Cardiac muscle cell (in vitro differentiated cells and primary cell): ENCODE measurements around the gene CFAP43. TPM values are rescaled to one million over a fixed set of nuclear protein-coding genes. Genes with fewer than 3 reads are reported as not detected.

ENCODE experiments used
- DNase-seq, 2 donors: peaks; one replicate each; pipeline versions ENCODE4 v3.0.0 to v3.0.0-alpha.2; 2010 to 2017; ENCODE audit warnings: low read depth in 1 of 2, low spot score in 1 of 2
- H3K27ac ChIP-seq: fragments of 200-600 bp; sonication (generic); 2 replicates; pipeline ENCODE4 v1.5.1; 2016
- H3K27me3 ChIP-seq: fragments of 200-600 bp; sonication (generic); 2 replicates; pipeline ENCODE4 v1.6.0; 2016; ENCODE audit warnings: control low read depth
- H3K36me3 ChIP-seq: fragments of 200-600 bp; sonication (generic); 2 replicates; pipeline ENCODE4 v1.5.1; 2016; ENCODE audit warnings: control low read depth
- H3K4me1 ChIP-seq: fragments of 200-600 bp; sonication (generic); 2 replicates; pipeline ENCODE4 v1.8.1; 2017; ENCODE audit warnings: low read depth, mild to moderate bottlenecking, mixed run types
- H3K4me3 ChIP-seq: fragments of 200-600 bp; sonication (generic); 2 replicates; pipeline ENCODE4 v1.5.1; 2016; ENCODE audit warnings: mild to moderate bottlenecking
- H3K9me3 ChIP-seq: fragments of 200-600 bp; sonication (generic); 2 replicates; pipeline ENCODE4 v1.5.1; 2017; ENCODE audit warnings: low read depth, mild to moderate bottlenecking, control low read depth
- polyA plus RNA-seq: library from polyadenylated mRNA; unstranded; fragments of >200 nt; fragmentation: Nextera tagmentation; extraction: Ambion mirVana; gene quantifications from 2 replicates; pipeline ENCODE4 v1.2.1, GENCODE V29; 2016
- total RNA-seq: library from RNA; depleted of rRNA; stranded (reverse); fragments of >200 nt; gene quantifications from 2 replicates; pipeline ENCODE4 v1.2.3, GENCODE V29; 2016
- TF ChIP-seq, protein P1 (sequence below): IDR thresholded peaks from 2 replicates; pipeline ENCODE4 v1.5.1; 2012; ENCODE audit warnings: low read depth, mild to moderate bottlenecking, low read length

CFAP43 gene
- total and polyA plus RNA-seq, 2 experiments from 2014 or later = 0.36 to 0.67 TPM

DNA sequence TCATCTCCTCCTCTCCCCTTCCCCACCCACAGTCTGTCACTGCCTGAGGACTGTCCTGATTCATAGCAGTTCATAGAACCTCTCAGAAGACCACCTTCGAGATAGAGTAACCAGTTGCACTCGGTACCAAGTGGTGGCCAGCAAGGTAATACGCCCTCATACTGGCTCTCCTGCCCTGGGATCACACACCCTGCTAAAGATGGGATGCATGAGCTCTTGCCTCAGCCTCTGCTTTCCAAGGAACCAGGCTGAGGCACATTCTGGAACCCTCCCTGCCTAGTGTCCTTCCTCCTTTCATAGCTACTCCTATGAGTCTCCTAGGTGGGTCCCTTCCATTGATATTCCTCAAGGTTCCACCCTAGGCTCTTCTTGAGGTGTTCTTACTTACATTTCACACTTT, 15.5 kb downstream of the CFAP43 start:
- no peaks in the 10 kb centered on the region for H3K4me1 ChIP-seq
- TF ChIP-seq, protein P1, sequence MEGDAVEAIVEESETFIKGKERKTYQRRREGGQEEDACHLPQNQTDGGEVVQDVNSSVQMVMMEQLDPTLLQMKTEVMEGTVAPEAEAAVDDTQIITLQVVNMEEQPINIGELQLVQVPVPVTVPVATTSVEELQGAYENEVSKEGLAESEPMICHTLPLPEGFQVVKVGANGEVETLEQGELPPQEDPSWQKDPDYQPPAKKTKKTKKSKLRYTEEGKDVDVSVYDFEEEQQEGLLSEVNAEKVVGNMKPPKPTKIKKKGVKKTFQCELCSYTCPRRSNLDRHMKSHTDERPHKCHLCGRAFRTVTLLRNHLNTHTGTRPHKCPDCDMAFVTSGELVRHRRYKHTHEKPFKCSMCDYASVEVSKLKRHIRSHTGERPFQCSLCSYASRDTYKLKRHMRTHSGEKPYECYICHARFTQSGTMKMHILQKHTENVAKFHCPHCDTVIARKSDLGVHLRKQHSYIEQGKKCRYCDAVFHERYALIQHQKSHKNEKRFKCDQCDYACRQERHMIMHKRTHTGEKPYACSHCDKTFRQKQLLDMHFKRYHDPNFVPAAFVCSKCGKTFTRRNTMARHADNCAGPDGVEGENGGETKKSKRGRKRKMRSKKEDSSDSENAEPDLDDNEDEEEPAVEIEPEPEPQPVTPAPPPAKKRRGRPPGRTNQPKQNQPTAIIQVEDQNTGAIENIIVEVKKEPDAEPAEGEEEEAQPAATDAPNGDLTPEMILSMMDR = no peak

DNA sequence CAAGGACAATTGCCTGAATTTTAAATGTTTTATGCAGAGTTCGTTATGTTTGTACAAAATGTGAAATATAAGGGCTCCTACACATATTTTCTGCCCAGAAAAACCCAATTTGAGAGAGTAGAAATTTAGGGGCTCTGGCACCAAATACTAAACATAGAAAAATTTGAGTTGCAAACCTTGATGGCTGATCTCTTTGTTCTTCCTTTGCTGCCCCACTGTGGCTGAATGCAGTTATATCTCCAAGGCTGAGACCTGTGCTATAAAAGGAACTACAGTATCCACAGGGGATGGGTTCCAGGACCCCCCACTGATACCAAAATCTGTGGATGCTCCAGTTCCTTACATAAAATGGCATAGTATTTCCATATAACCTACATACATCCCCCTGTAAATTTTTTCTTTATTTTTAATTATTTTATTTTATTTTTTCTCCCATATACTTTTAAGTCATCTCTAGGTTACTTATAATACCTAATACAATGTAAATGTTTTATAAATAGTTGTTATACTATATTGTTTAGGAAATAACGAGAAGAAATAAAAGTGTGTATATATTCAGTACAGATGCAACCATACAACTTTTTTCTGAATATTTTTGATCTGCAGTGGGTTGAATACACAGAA, 22.5 kb downstream of the CFAP43 start:
- no peaks in the 10 kb centered on the region for H3K9me3 ChIP-seq
- H3K27ac ChIP-seq = no peak overlapping the region
- no peak overlapping the region for H3K4me3 ChIP-seq
- no peaks in the 10 kb centered on the region for H3K27me3 ChIP-seq
- H3K4me1 ChIP-seq = no peaks in the 10 kb centered on the region
- DNase-seq = peak; percentile 56 to 64
- TF ChIP-seq, protein P1 = peak; percentile 66
- no peaks in the 10 kb centered on the region for H3K36me3 ChIP-seq

More for the DNA sequence above, 15.5 kb downstream of the CFAP43 start:
- Histone ChIP-seq H3K9me3 (no peaks in the 10 kb centered on the region), H3K27ac (no peak overlapping the region), H3K36me3 (no peaks in the 10 kb centered on the region), H3K4me3 (no peak overlapping the region), H3K27me3 (no peaks in the 10 kb centered on the region)
- DNase-seq = no peak

DNA sequence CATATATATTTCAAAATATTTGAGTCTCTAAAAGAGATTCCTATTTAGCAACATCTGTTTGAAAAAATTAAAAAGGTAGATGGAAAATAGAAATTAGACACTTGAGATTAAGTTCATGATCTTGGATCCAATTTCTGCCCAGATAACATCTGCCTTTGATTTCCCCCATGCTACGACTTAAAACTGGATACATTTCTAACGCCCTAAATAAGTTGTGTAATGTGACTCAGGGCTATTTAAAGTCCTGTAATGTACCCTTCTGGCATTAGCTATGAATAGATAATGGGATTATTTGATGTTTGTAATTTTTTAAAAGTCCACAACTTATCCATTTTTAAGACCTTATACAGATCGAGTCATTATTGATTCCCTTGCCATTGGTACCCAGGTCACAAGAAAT, 23.4 kb downstream of the CFAP43 start:
- Histone ChIP-seq H3K27ac (no peak overlapping the region), H3K4me3 (no peak overlapping the region), H3K9me3 (no peaks in the 10 kb centered on the region), H3K4me1 (no peaks in the 10 kb centered on the region), H3K36me3 (no peaks in the 10 kb centered on the region), H3K27me3 (no peaks in the 10 kb centered on the region)
- no peak for DNase-seq
- TF ChIP-seq, protein P1 = no peak

DNA sequence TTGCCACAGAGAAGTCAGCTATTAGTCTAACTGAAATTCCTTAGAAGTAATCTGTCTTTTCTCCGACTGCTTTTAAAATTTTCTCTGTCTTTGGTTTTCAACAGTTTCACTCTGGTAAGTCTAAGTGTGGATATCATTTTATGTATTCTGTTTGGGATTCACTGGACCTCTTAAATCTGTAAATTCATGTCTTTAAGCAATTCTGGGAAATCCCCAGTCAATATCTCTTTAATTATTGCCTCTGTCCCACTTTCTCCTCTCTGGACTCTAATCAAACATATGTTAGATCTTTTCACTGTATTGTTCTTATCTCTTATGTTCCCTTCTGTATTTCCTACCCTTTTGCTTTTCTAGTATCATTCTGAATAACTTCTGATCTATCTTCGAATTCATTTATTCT, 29.9 kb downstream of the CFAP43 start:
- H3K4me1 ChIP-seq = no peaks in the 10 kb centered on the region
- H3K36me3 ChIP-seq = no peaks in the 10 kb centered on the region
- TF ChIP-seq, protein P1 = no peak
- no peak overlapping the region for H3K4me3 ChIP-seq
- DNase-seq = no peak
- no peaks in the 10 kb centered on the region for H3K27me3 ChIP-seq
- no peaks in the 10 kb centered on the region for H3K9me3 ChIP-seq
- no peak overlapping the region for H3K27ac ChIP-seq

DNA sequence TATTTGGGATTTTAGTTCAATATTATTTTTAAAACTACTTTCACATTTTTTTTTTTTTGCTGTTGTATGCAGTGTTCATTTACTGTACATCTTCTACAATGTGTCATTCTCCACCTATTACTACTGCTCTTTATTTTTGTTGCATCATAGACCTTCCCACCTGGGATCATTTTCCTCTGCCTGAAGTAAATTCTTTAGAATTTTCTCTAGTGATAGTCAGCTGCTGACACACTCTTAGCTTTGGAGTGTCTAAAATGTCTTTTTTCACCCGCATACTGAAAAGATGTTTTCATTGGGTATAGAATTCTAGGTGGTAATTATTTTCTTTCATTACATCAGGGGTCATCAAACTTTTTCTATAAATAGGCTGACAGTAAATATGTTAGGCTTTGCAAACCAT, 30.5 kb downstream of the CFAP43 start:
- Histone ChIP-seq H3K27ac (no peak overlapping the region), H3K4me3 (no peak overlapping the region), H3K27me3 (no peaks in the 10 kb centered on the region), H3K9me3 (no peaks in the 10 kb centered on the region), H3K4me1 (no peaks in the 10 kb centered on the region), H3K36me3 (no peaks in the 10 kb centered on the region)
- DNase-seq = no peak
- TF ChIP-seq, protein P1 = no peak

DNA sequence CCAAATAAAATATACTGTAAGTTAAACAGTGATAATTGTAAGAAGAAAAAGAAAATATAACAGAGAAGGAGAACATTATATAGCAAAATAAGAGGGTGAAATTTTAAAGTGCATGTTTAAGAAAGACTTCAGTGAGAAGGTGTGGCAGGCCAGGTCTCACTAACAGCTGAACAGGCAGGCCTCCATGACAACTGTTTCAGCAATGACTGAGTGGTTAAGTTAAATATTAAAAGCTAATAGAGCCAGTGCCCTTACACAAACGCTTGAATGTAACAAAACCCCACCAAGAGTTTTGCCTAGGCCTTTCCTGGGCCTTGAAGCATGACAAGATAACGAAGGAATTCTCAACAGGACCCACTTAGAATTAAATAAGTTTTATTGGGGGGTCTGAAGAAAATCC, 32.6 kb downstream of the CFAP43 start:
- TF ChIP-seq, protein P1 = no peak
- no peaks in the 10 kb centered on the region for H3K27me3 ChIP-seq
- H3K27ac ChIP-seq = no peak overlapping the region
- no peaks in the 10 kb centered on the region for H3K4me1 ChIP-seq
- no peak for DNase-seq
- H3K36me3 ChIP-seq = no peaks in the 10 kb centered on the region
- no peak overlapping the region for H3K4me3 ChIP-seq
- no peaks in the 10 kb centered on the region for H3K9me3 ChIP-seq
